Activated T-helper 2 cell treated with anti-CD3 and anti-CD28 coated beads, Interferon-gamma antibody, Interleukin-2, Interleukin-4, amounts not matched to agents 10 μg/mL and 5 μg/mL and 100 μg/mL, durations not matched to agents 14 hours and 24 hours and 36 hours (primary cell): ENCODE data around the gene OR1C1. TPM values are rescaled to one million over a fixed set of nuclear protein-coding genes. Genes with fewer than 3 reads are reported as not detected.
"Not testable (repeated sequence)": the region's sequence is repeated elsewhere in the genome, so short reads cannot be mapped to it uniquely, and the experiment has no call there.

Source experiments
- DNase-seq: peaks from one replicate; pipeline ENCODE4 v3.0.0; 2021; ENCODE audit warnings: low spot score
- H3K27ac Mint-ChIP-seq: one replicate; pipeline ENCODE4 v1.8.0; 2021; ENCODE audit warnings: mixed read lengths
- H3K27me3 Mint-ChIP-seq: one replicate; pipeline ENCODE4 v1.8.0; 2021; ENCODE audit warnings: low read depth, mixed read lengths
- H3K36me3 Mint-ChIP-seq: one replicate; pipeline ENCODE4 v1.8.0; 2021; ENCODE audit warnings: low read depth, mixed read lengths
- H3K4me1 Mint-ChIP-seq: one replicate; pipeline ENCODE4 v1.8.0; 2021; ENCODE audit warnings: low read depth, mixed read lengths
- H3K4me3 Mint-ChIP-seq: one replicate; pipeline ENCODE4 v1.8.0; 2021; ENCODE audit warnings: low read depth, mild to moderate bottlenecking, moderate library complexity, mixed read lengths
- H3K9me3 Mint-ChIP-seq: one replicate; pipeline ENCODE4 v1.8.0; 2021; ENCODE audit warnings: mixed read lengths
- intact Hi-C: fragments of 100-400 bp; cut with micrococcal nuclease; formaldehyde crosslinking; loops from one replicate; pipeline ENCODE4 v1.15.1; 2023
- total RNA-seq: library from RNA; stranded (reverse); gene quantifications from 2 replicates; pipeline ENCODE4 v1.2.3, GENCODE V29; 2022

The OR1C1 gene, protein sequence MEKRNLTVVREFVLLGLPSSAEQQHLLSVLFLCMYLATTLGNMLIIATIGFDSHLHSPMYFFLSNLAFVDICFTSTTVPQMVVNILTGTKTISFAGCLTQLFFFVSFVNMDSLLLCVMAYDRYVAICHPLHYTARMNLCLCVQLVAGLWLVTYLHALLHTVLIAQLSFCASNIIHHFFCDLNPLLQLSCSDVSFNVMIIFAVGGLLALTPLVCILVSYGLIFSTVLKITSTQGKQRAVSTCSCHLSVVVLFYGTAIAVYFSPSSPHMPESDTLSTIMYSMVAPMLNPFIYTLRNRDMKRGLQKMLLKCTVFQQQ
- total RNA-seq: not detected in 2 replicates

DNA sequence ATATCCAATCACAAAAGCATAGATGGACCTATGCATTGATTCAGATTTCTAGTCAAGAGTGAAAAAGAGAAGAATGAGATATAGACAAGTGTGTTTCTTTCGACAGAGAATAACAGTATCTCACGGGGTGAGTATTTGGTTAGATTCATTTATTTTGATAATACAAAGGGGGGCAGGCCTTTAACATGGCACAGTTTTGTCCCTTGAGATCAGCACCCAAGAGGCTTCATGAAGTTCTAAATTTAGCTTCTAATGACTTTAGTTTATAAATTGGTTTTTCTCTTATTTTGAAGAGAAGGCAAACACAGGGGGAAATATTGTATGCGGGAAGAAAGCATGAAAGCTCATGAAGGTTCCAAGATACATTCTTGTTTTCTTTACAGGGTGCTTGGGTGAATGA is at the start of gene OR1C1:
TSS of gene OR1C1 (minus strand) at position 101 of the 400 bp plus-strand sequence. CDS start 2,150 bp downstream, outside the sequence.
- intact Hi-C loops: no loop called here
- Mint-ChIP-seq H3K27ac (no peak within 1 kb of the TSS), H3K27me3 (no peaks in the 10 kb centered on the region), H3K9me3 (no peaks in the 10 kb centered on the region), H3K36me3 (no peaks in the 10 kb centered on the region), H3K4me1 (no peaks in the 10 kb centered on the region), H3K4me3 (no peak within 1 kb of the TSS)
- no peak for DNase-seq

DNA sequence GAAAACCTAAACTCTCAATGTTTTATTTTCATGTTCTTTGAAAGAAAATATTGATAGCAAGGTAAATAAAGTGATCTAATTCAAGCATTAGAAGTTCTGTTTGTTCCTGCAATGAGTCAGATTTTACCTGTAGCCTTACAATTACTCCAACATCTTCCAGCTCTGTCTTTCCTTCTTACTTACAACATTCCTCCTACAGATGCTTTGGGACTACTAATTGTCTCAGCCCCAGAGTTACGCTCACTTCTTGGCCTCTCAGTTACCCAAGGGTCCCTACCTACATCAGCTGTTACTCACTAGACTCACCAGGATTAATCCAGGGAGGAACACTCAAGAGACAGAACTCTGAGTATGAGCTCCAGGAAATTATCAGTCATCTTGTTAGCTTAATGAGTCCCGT is 37.2 kb upstream of the OR1C1 start:
- H3K27ac Mint-ChIP-seq: no peak overlapping the region
- H3K4me3 Mint-ChIP-seq: no peak overlapping the region
- DNase-seq: no peak
- H3K27me3 Mint-ChIP-seq: no peaks in the 10 kb centered on the region
- no peaks in the 10 kb centered on the region for H3K36me3 Mint-ChIP-seq
- no peaks in the 10 kb centered on the region for H3K9me3 Mint-ChIP-seq
- intact Hi-C loops: no loop called here
- H3K4me1 Mint-ChIP-seq: no peaks in the 10 kb centered on the region

DNA sequence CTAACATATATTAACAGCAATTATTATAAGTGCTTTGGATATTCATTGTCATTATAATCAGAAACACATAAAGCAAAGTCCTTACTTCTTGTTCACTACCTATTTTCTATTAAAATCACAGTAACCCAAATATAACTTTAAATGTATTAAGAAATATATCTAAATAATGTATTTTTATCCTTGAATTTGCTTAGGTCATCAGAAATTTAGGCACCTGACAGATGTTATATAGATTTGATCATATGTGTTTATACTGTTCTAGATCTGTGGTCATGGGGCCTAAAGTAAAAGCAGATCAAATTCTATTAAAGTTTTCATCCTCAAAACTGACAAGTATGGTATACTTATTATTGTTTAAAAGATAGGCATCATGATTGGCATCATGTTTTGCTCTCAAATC is 9.2 kb upstream of the OR1C1 start:
- intact Hi-C loops: no loop called here
- DNase-seq: no peak
- no peaks in the 10 kb centered on the region for H3K27me3 Mint-ChIP-seq
- no peaks in the 10 kb centered on the region for H3K9me3 Mint-ChIP-seq
- H3K27ac Mint-ChIP-seq: no peak overlapping the region
- H3K4me1 Mint-ChIP-seq: no peaks in the 10 kb centered on the region
- no peak overlapping the region for H3K4me3 Mint-ChIP-seq
- H3K36me3 Mint-ChIP-seq: no peaks in the 10 kb centered on the region

DNA sequence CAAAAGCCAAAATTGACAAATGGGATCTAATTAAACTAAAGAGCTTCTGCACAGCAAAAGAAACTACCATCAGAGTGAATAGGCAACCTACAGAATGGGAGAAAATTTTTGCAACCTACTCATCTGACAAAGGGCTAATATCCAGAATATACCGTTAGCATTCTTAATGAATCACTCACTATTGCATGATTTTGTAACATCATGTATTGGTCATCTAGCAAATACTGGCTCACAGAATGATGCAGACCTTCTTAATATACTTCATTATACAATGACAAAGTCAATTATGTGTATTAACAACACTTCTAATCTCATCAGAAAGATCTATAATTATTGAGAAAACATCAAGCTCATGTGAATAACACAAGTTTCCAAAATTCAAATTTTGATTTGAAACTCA is 6.0 kb downstream of the OR1C1 start:
- H3K36me3 Mint-ChIP-seq, H3K27me3 Mint-ChIP-seq, H3K4me3 Mint-ChIP-seq, DNase-seq, H3K27ac Mint-ChIP-seq, H3K4me1 Mint-ChIP-seq, intact Hi-C loops: not testable (repeated sequence)
- peaks cover 18% of the 10 kb centered on the region for H3K9me3 Mint-ChIP-seq

DNA sequence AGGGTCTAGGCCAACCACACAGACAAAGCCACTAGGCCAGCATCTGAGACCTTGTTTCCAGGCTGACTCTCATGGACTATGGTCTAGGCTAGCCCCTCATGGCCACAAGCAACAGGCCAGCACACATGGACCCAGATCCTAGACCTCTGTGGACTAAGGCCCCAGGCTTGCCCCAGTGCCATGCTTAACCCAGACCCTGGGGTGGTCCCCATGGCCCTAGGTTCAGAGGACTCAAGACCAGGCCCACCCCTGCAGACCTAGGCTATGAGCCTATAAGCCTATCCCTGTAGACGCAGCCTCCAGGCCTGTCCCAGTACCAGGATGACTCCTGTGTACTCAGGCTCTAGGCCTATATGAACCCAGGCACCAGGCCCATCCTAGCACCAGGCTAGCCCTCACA is 10.5 kb downstream of the OR1C1 start:
- DNase-seq: no peak
- intact Hi-C loops: no loop called here
- Mint-ChIP-seq H3K27me3 (no peaks in the 10 kb centered on the region), H3K4me1 (no peaks in the 10 kb centered on the region), H3K4me3 (no peak overlapping the region), H3K9me3 (peaks cover 22% of the 10 kb centered on the region), H3K27ac (no peak overlapping the region), H3K36me3 (no peaks in the 10 kb centered on the region)

DNA sequence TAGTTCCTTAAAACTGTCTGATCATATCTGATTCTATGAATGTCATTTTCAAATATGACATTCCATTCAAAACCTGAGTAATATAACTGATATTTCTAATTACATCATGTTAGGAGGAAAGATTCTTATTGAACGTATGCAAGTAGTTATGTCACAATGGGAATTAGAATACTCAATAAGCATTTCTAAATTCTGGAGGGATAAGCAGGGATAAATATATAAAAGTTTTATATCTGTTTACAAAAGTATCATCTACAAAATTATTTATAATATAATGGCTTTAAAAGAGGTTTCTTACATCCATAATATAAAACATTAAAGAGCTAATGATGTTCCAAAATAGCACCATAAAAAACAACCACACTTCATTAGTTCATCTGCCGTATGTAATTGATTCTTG is 12.3 kb downstream of the OR1C1 start, which contains the start of gene OR14A2:
TSS of gene OR14A2 (minus strand) at position 101 of the 400 bp plus-strand sequence.
- no peaks in the 10 kb centered on the region for H3K4me1 Mint-ChIP-seq
- intact Hi-C loops: no loop called here
- no peak for DNase-seq
- H3K27ac Mint-ChIP-seq: no peak within 1 kb of the TSS
- H3K9me3 Mint-ChIP-seq: peaks cover 22% of the 10 kb centered on the region
- no peak within 1 kb of the TSS for H3K4me3 Mint-ChIP-seq
- H3K27me3 Mint-ChIP-seq: no peaks in the 10 kb centered on the region
- no peaks in the 10 kb centered on the region for H3K36me3 Mint-ChIP-seq

DNA sequence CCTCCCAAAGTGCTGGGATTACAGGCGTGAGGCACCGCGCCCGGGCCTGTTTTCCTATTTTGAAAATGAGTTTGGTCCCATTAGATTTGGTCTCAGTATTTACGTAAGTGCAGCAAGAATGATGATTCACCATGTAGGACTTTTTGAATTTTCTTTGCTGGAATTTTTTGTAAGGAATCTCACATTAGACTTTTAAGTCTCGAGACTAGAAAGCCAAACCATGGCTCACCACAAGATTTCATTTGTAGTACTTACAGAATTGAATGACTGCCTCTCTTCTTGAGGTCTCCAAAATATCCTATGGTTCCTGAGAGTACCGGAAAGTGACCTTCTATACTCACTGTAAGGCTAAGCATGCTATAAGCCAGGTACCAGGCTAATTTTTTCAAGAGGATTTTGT is 12.7 kb downstream of the OR1C1 start:
- intact Hi-C loops: no loop called here
- no peaks in the 10 kb centered on the region for H3K27me3 Mint-ChIP-seq
- H3K4me1 Mint-ChIP-seq: no peaks in the 10 kb centered on the region
- no peak for DNase-seq
- no peaks in the 10 kb centered on the region for H3K36me3 Mint-ChIP-seq
- H3K27ac Mint-ChIP-seq: no peak overlapping the region
- peaks cover 22% of the 10 kb centered on the region for H3K9me3 Mint-ChIP-seq
- H3K4me3 Mint-ChIP-seq: no peak overlapping the region

DNA sequence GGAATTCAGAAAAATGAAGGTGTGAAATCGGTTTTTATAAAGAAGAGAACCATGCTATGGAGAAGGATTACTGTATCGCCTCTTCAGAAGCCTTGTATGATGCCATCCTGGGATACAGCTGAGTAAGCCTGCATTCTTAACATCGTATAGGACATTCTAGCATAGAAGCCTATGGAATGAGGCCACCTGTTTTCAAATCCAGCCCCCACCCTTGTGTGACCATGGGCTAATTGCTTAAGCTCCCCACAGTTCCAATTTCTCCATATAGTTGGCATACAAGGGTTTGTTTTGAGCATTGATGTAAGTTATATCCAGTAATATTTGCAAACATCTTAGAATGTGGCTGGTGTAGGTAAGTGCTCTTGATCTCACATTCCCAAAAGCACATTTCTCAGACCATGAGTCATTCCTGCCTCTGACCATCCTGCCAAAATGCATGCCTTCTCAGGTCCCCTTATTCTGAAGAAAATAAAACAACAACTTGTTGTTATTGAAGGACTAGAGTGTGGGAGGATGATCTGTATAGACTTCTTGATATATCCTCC is 13.9 kb downstream of the OR1C1 start:
- Mint-ChIP-seq H3K4me3 (no peak overlapping the region), H3K9me3 (peaks cover 15% of the 10 kb centered on the region), H3K36me3 (no peaks in the 10 kb centered on the region), H3K4me1 (no peaks in the 10 kb centered on the region), H3K27me3 (no peaks in the 10 kb centered on the region), H3K27ac (no peak overlapping the region)
- DNase-seq: no peak
- intact Hi-C loops: no loop called here

DNA sequence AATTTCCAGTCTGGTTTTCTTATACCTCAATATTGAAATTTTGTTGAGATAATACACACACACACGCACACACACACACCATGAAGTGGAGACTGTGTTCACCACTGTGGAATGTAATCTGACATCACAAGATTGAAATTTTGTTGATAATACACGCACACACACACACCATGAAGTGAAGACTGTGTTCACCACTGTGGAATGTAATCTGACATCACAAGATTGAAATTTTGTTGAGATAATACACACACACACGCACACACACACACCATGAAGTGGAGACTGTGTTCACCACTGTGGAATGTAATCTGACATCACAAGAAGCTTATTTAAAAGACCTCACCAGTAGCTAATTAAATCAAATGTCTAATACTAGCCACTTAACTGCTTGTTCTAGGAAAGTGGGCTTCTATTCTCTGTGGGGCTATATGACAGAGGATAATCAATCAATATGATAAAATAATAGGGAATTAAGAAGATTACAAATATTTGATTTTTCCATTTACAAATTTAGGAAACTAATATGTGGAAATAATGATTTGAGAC is 18.1 kb downstream of the OR1C1 start:
- H3K27me3 Mint-ChIP-seq, H3K4me3 Mint-ChIP-seq, DNase-seq, intact Hi-C loops, H3K4me1 Mint-ChIP-seq, H3K9me3 Mint-ChIP-seq, H3K36me3 Mint-ChIP-seq, H3K27ac Mint-ChIP-seq: not testable (repeated sequence)

DNA sequence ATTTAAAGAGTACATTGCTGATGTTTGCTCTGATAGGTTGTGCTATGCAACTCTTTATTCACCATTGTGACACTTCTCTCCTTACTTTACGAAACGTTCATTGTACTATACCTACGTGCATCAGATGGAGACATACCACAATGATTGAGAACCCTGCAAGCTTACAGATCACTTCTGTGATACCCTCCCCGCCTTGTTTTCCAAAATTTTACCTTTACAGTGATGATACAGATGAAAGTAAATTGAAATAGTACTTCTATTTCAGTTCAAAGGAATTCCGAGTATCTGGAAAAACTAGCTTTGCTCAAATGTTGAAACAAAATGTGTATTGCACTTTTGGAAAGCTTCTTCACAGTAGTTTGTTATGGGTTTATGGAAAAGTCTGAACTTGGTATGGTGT is 18.6 kb downstream of the OR1C1 start:
- Mint-ChIP-seq H3K4me3 (no peak overlapping the region), H3K27ac (no peak overlapping the region), H3K4me1 (no peaks in the 10 kb centered on the region), H3K27me3 (no peaks in the 10 kb centered on the region), H3K9me3 (no peaks in the 10 kb centered on the region), H3K36me3 (no peaks in the 10 kb centered on the region)
- DNase-seq: no peak
- intact Hi-C loops: no loop called here

DNA sequence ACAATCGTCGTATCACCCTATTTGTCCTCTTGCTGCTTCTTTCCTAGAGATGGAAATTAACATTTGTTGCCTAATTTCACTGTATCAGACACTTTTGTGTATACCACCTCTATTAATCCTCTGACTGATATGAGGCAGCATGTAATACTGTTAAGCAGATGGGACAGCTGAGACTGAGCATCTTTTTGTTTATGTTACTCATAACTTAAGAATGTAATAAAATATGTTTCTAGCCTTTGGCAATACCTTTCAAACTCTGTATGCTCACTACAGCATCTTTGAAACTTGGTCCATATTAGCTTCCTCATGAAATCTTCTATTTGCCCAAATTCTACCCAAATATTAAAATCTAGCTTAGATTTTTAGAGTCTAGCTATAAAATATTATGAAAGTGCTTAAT is 19.6 kb downstream of the OR1C1 start:
- DNase-seq: no peak
- H3K4me1 Mint-ChIP-seq: no peaks in the 10 kb centered on the region
- H3K27me3 Mint-ChIP-seq: no peaks in the 10 kb centered on the region
- intact Hi-C loops: no loop called here
- H3K27ac Mint-ChIP-seq: no peak overlapping the region
- no peaks in the 10 kb centered on the region for H3K9me3 Mint-ChIP-seq
- H3K4me3 Mint-ChIP-seq: no peak overlapping the region
- H3K36me3 Mint-ChIP-seq: no peaks in the 10 kb centered on the region

DNA sequence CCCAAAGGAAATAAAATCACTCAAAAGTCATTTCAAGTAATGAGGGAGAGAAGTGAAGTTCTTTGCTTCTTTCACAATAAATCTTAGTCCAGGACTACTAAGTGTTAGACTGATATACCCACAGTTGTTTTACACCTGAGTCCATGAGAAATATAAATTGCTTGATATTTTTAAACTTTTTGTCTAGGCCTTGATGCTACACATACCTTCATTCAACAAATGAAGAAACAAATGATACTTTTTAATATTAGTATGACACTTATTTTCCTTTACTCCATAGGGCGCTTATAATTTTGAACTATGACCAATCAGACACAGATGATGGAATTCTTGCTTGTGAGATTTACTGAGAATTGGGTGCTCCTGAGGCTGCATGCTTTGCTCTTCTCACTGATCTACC is 22.0 kb downstream of the OR1C1 start, which contains the start of gene OR14K1:
TSS of gene OR14K1 (plus strand) at position 301 of the 400 bp plus-strand sequence. CDS start at position 301, 0 bp downstream.
- H3K27me3 Mint-ChIP-seq: no peaks in the 10 kb centered on the region
- intact Hi-C loops: no loop called here

DNA sequence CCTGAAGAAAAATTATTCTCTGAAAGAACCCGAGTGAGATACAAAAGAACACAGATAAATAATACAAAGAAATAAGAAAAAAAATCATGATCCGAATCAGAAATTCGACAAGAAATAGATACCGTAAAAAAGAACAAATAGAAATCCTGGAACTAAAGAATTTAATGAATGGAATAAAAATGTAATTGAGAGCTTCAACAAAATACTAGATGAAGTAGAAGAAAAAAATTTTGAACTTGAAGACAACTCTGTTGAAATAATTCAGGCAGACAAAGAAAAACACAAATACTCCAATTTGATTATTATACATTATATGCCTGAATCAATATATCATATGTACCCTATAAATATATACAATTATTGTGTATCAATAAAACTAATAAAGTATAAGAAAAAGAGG is 39.1 kb downstream of the OR1C1 start:
- Mint-ChIP-seq H3K4me1 (no peaks in the 10 kb centered on the region), H3K27ac (no peak overlapping the region), H3K4me3 (no peak overlapping the region), H3K36me3 (no peaks in the 10 kb centered on the region), H3K27me3 (no peaks in the 10 kb centered on the region), H3K9me3 (peaks cover 5% of the 10 kb centered on the region)
- no peak for DNase-seq
- intact Hi-C loops: no loop called here

More for the DNA sequence above, 22.0 kb downstream of the OR1C1 start, which contains the start of gene OR14K1:
- Mint-ChIP-seq H3K9me3 (no peaks in the 10 kb centered on the region), H3K4me3 (no peak within 1 kb of the TSS), H3K4me1 (no peaks in the 10 kb centered on the region), H3K36me3 (no peaks in the 10 kb centered on the region), H3K27ac (no peak within 1 kb of the TSS)
- DNase-seq: no peak
